Measurements from ENCODE around the gene ETV3.

DNA sequence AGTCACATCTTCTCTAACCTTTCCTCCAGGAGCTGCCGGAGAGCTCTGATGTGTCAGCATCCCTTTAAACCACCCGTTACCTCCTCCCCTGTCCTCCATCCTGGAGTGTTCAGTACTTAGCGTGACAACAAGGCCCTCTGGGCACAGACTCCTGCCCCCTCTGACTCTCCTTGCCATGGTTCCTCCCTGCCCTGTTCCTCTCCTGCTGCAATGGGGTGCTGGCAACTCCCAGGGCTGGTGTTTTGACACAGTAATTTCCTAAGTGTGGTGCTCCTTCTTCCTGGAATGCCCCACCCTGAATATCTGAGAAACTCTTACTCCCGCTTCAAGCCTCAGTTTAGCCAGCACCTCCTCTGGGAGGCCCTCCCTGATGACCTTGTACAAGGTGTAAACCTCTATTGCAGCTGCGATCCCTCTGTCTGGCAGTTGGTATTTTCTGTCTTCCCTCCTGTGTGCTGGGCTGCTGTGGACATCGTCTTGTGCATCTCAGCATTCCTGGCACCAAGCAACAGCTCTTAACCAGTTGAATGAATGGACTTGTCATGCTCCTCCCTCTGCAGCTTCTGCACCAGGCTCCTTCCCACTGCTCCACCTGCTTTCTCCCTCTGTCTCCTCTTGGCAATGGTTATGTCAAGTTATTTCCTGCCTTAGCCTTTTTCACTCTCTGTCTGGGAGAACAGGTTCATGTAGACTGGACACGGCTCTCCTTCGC lies 48.2 kb upstream of the ETV3 start:
- TF ChIP-seq POLR2A (IDR thresholded peaks at IDR 0.05; ENCODE audit: low read depth, low read length) (no peak), RAD21 (IDR thresholded peaks at IDR 0.05; ENCODE audit: low read length) (no peak), MXI1 (IDR thresholded peaks at IDR 0.05; ENCODE audit: borderline replicate concordance, low read depth, low read length) (no peak), RFX5 (IDR thresholded peaks at IDR 0.05; ENCODE audit: low read depth, low read length) (no peak), MAFK (IDR thresholded peaks at IDR 0.05; ENCODE audit: low read depth, low read length) (no peak), CEBPB (IDR thresholded peaks at IDR 0.05; ENCODE audit: low read depth, low read length) (no peak), RCOR1 (IDR thresholded peaks at IDR 0.05; ENCODE audit: insufficient replicate concordance, low read length) (no peak), SMC3 (IDR thresholded peaks at IDR 0.05; ENCODE audit: low read depth, low read length) (no peak), ELK1 (IDR thresholded peaks at IDR 0.05; ENCODE audit: borderline replicate concordance, low read depth, low read length) (no peak), BHLHE40 (IDR thresholded peaks at IDR 0.05; ENCODE audit: low read depth, low read length) (no peak), MAZ (IDR thresholded peaks at IDR 0.05; ENCODE audit: borderline replicate concordance, low read depth, low read length) (no peak), FOS (IDR thresholded peaks at IDR 0.05; ENCODE audit: low read depth, low read length) (no peak)
- TF ChIP-seq, protein P1, sequence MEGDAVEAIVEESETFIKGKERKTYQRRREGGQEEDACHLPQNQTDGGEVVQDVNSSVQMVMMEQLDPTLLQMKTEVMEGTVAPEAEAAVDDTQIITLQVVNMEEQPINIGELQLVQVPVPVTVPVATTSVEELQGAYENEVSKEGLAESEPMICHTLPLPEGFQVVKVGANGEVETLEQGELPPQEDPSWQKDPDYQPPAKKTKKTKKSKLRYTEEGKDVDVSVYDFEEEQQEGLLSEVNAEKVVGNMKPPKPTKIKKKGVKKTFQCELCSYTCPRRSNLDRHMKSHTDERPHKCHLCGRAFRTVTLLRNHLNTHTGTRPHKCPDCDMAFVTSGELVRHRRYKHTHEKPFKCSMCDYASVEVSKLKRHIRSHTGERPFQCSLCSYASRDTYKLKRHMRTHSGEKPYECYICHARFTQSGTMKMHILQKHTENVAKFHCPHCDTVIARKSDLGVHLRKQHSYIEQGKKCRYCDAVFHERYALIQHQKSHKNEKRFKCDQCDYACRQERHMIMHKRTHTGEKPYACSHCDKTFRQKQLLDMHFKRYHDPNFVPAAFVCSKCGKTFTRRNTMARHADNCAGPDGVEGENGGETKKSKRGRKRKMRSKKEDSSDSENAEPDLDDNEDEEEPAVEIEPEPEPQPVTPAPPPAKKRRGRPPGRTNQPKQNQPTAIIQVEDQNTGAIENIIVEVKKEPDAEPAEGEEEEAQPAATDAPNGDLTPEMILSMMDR (conservative IDR thresholded peaks at IDR 0.05; ENCODE audit: low read depth, low read length) = no peak
- TF ChIP-seq, protein P2, sequence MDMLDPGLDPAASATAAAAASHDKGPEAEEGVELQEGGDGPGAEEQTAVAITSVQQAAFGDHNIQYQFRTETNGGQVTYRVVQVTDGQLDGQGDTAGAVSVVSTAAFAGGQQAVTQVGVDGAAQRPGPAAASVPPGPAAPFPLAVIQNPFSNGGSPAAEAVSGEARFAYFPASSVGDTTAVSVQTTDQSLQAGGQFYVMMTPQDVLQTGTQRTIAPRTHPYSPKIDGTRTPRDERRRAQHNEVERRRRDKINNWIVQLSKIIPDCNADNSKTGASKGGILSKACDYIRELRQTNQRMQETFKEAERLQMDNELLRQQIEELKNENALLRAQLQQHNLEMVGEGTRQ (IDR thresholded peaks at IDR 0.05; ENCODE audit: low read depth, low read length) = no peak
